ENCODE data around the gene DKK1.
"Not testable (repeated sequence)": the region's sequence is repeated elsewhere in the genome, so short reads cannot be mapped to it uniquely, and the experiment has no call there.

The DKK1 gene

GRCh38 chr10:52318136-52318701 is 4.1 kb downstream of the DKK1 start:
- no peak for DNase-seq

GRCh38 chr10:52318822-52319464 is 4.9 kb downstream of the DKK1 start:
- DNase-seq, result no peak

- DNase-seq, result no peak
Observed at GRCh38 chr10:52319926-52320325, 5.8 kb downstream of the DKK1 start.

GRCh38 chr10:52322323-52322722 is 8.2 kb downstream of the DKK1 start:
- no peak for DNase-seq

GRCh38 chr10:52322936-52323335 is 8.9 kb downstream of the DKK1 start:
- no peak for DNase-seq

- no peak for DNase-seq
Observed at GRCh38 chr10:52326382-52326781, 12.3 kb downstream of the DKK1 start.

- no peak for DNase-seq
Observed at GRCh38 chr10:52331638-52332364, 17.7 kb downstream of the DKK1 start.

- no peak for DNase-seq
Observed at GRCh38 chr10:52332815-52333214, 18.7 kb downstream of the DKK1 start.

GRCh38 chr10:52334595-52334994 is 20.5 kb downstream of the DKK1 start:
- no peak for DNase-seq

GRCh38 chr10:52335665-52336064 is 21.6 kb downstream of the DKK1 start:
- DNase-seq, result no peak

- DNase-seq, result no peak
Observed at GRCh38 chr10:52337225-52337624, 23.1 kb downstream of the DKK1 start.

GRCh38 chr10:52343439-52343838 is 29.4 kb downstream of the DKK1 start:
- DNase-seq, result no peak

- no peak for DNase-seq
Observed at GRCh38 chr10:52346394-52347326, 32.6 kb downstream of the DKK1 start.

- DNase-seq, result no peak
Observed at GRCh38 chr10:52347327-52347667, 33.2 kb downstream of the DKK1 start.

GRCh38 chr10:52348037-52348564 is 34.0 kb downstream of the DKK1 start:
- no peak for DNase-seq

GRCh38 chr10:52351914-52352330 is 37.8 kb downstream of the DKK1 start:
- DNase-seq, result no peak

GRCh38 chr10:52353205-52353604 is 39.1 kb downstream of the DKK1 start:
- no peak for DNase-seq

GRCh38 chr10:52353960-52354394 is 39.9 kb downstream of the DKK1 start:
- no peak for DNase-seq

- DNase-seq, result no peak
Observed at GRCh38 chr10:52357971-52358370, 43.9 kb downstream of the DKK1 start.

GRCh38 chr10:52359441-52359840 is 45.4 kb downstream of the DKK1 start:
- no peak for DNase-seq

- DNase-seq, result not testable (repeated sequence)
Observed at GRCh38 chr10:52365547-52366432, 51.7 kb downstream of the DKK1 start.

Data from central memory CD4-positive, alpha-beta T cell (primary cell).